ENCODE data around the gene SGTA.
"Not testable (repeated sequence)": the region's sequence is repeated elsewhere in the genome, so short reads cannot be mapped to it uniquely, and the experiment has no call there.

SGTA gene

DNA sequence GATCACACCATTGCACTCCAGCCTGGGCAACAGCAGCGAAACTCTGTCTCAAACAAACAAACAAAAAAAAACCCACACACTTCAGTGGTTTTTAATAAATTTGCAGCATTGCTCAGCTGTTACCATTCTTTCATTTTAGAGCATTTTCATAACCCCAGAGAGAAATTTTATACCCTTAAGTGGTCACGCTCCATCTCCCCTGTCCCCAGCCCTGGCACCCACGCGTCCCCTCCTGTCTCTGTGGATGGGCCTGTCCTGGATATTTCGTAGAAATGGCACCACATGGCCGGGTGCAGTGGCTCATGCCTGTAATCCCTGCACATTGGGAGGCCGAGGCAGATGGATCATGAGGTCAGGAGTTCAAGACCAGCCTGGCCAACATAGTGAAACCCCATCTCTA lies 10.1 kb upstream of the SGTA start:
- in situ Hi-C loops (cut with HindIII; ENCODE audit: low sequenced_read_pairs): no loop called here
- H3K4me3 ChIP-seq (ENCODE audit: low read depth, low read length): no peak overlapping the region
- no peak for DNase-seq (ENCODE audit: low read depth)
- TF ChIP-seq, protein P1, sequence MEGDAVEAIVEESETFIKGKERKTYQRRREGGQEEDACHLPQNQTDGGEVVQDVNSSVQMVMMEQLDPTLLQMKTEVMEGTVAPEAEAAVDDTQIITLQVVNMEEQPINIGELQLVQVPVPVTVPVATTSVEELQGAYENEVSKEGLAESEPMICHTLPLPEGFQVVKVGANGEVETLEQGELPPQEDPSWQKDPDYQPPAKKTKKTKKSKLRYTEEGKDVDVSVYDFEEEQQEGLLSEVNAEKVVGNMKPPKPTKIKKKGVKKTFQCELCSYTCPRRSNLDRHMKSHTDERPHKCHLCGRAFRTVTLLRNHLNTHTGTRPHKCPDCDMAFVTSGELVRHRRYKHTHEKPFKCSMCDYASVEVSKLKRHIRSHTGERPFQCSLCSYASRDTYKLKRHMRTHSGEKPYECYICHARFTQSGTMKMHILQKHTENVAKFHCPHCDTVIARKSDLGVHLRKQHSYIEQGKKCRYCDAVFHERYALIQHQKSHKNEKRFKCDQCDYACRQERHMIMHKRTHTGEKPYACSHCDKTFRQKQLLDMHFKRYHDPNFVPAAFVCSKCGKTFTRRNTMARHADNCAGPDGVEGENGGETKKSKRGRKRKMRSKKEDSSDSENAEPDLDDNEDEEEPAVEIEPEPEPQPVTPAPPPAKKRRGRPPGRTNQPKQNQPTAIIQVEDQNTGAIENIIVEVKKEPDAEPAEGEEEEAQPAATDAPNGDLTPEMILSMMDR (IDR thresholded peaks at IDR 0.05; ENCODE audit: low read depth, low read length, missing control alignments): no peak

GRCh38 chr19:2792666-2793065 lies 9.6 kb upstream of the SGTA start:
- H3K4me3 ChIP-seq (ENCODE audit: low read depth, low read length); DNase-seq (ENCODE audit: low read depth); in situ Hi-C loops (cut with HindIII; ENCODE audit: low sequenced_read_pairs): not testable (repeated sequence)

DNA sequence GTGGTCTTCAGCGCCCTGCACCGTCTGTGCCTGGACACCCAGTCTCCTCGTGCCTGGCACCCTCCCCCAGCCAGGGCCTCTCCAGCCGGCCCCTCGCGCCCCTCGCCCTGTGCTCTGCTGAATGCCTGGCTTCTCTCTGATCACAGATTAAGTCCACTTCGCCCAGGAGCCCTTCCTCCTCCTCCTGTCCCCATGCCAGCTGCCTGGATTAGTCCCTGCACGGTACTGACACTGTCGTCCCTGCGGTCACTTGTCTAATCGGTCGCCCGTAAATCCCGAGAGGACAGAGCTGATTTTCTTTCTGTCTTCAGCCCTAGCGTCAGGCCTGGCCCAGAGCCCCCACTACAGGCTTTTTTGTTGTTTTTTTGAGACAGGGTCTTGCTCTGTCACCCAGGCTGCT lies 8.8 kb upstream of the SGTA start:
- in situ Hi-C loops (cut with HindIII; ENCODE audit: low sequenced_read_pairs): no loop called here
- no peak overlapping the region for H3K4me3 ChIP-seq (ENCODE audit: low read depth, low read length)

GRCh38 chr19:2791440-2791839 lies 8.4 kb upstream of the SGTA start:
- DNase-seq (ENCODE audit: low read depth): no peak
- no peak overlapping the region for H3K4me3 ChIP-seq (ENCODE audit: low read depth, low read length)
- in situ Hi-C loops (cut with HindIII; ENCODE audit: low sequenced_read_pairs): no loop called here
- TF ChIP-seq, protein P1 (IDR thresholded peaks at IDR 0.05; ENCODE audit: low read depth, low read length, missing control alignments): no peak

More for the DNA sequence above, 8.8 kb upstream of the SGTA start:
- TF ChIP-seq, protein P1 (IDR thresholded peaks at IDR 0.05; ENCODE audit: low read depth, low read length, missing control alignments): no peak
- no peak for DNase-seq (ENCODE audit: low read depth)

- no peak for DNase-seq (ENCODE audit: low read depth)
- in situ Hi-C loops (cut with HindIII; ENCODE audit: low sequenced_read_pairs): no loop called here
- no peak overlapping the region for H3K4me3 ChIP-seq (ENCODE audit: low read depth, low read length)
- TF ChIP-seq, protein P1 (IDR thresholded peaks at IDR 0.05; ENCODE audit: low read depth, low read length, missing control alignments): no peak
Observed at GRCh38 chr19:2790557-2791271, 7.6 kb upstream of the SGTA start.

DNA sequence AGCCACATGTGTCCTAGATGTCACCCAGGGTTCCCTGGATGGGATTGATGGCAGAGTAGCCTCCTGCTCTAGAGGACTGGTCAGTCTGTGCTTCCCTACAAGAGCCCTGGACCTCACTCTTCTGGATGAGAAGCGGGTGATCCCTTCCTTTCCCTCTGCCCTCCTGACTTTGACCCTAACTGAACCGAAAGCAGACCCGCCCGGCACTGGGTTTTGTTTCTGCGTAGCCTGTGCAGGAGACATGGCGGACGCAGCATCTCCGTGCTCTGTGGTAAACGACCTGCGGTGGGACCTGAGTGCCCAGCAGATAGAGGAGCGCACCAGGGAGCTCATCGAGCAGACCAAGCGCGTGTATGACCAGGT lies 7.1 kb upstream of the SGTA start:
- H3K4me3 ChIP-seq (ENCODE audit: low read depth, low read length): no peak overlapping the region
- in situ Hi-C loops (cut with HindIII; ENCODE audit: low sequenced_read_pairs): no loop called here
- no peak for DNase-seq (ENCODE audit: low read depth)
- TF ChIP-seq, protein P1 (IDR thresholded peaks at IDR 0.05; ENCODE audit: low read depth, low read length, missing control alignments): no peak

DNA sequence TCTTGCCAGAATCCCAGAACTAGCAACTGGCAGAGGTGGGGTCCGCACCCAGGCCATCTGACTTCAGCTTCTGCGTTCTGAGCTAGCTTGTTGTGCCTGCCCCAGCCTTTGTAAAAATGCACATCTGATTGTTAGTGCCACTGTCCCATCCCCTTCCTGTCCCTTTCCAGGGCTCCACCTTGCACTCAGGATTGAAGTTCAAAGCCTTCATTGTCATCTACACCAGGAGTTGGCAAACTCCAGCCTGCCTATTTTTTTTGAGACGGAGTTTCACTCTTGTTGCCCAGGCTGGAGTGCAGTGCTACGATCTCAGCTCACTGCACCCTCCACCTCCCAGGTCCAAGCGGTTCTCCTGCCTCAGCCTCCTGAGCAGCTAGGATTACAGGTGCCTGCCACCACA lies 5.2 kb upstream of the SGTA start:
- in situ Hi-C loops (cut with HindIII; ENCODE audit: low sequenced_read_pairs): no loop called here
- no peak for DNase-seq (ENCODE audit: low read depth)
- H3K4me3 ChIP-seq (ENCODE audit: low read depth, low read length): no peak overlapping the region
- TF ChIP-seq, protein P1 (IDR thresholded peaks at IDR 0.05; ENCODE audit: low read depth, low read length, missing control alignments): no peak
